Hepatocyte (in vitro differentiated cells): ENCODE results near the gene PPP1R7.

Source experiments
- CTCF ChIP-seq: fragments of 200-600 bp; sonication (generic); IDR thresholded peaks from 2 replicates; pipeline ENCODE4 v1.5.1; 2016; ENCODE audit warnings: antibody characterized with exemption, mild to moderate bottlenecking; ENCODE audit not compliant: poor library complexity
- EZH2 ChIP-seq: fragments of 200-600 bp; sonication (generic); IDR thresholded peaks from 2 replicates; pipeline ENCODE4 v1.6.1; 2016; ENCODE audit warnings: antibody characterized with exemption, mild to moderate bottlenecking, borderline replicate concordance
- EZH2phosphoT487 ChIP-seq: fragments of 200-600 bp; sonication (generic); IDR thresholded peaks from one replicate; pipeline ENCODE4 v1.6.1; 2018; ENCODE audit warnings: antibody characterized with exemption, mild to moderate bottlenecking, low read depth, moderate library complexity; ENCODE audit not compliant: unreplicated experiment, severe bottlenecking

- TF ChIP-seq EZH2 (no peak), CTCF (no peak), EZH2phosphoT487 (no peak)
Measured at GRCh38 chr2:241134711-241135110, 15.6 kb upstream of the PPP1R7 start.
